Non-pigmented ciliary epithelial cell (primary cell): ENCODE measurements around the gene MRFAP1.
A peak's percentile ranks its signal among the peaks of the same experiment; 100 is the strongest.
"Not testable (repeated sequence)": the region's sequence is repeated elsewhere in the genome, so short reads cannot be mapped to it uniquely, and the experiment has no call there.

Experiments
- DNase-seq: peaks from one replicate; pipeline ENCODE4 v3.0.0-alpha.2; 2010; ENCODE audit warnings: low read depth

The MRFAP1 gene

GRCh38 chr4:6668391-6668790 is 27.9 kb downstream of the MRFAP1 start:
- peak; percentile 27 for DNase-seq

GRCh38 chr4:6671648-6672047 is 31.2 kb downstream of the MRFAP1 start:
- DNase-seq: no peak

DNA sequence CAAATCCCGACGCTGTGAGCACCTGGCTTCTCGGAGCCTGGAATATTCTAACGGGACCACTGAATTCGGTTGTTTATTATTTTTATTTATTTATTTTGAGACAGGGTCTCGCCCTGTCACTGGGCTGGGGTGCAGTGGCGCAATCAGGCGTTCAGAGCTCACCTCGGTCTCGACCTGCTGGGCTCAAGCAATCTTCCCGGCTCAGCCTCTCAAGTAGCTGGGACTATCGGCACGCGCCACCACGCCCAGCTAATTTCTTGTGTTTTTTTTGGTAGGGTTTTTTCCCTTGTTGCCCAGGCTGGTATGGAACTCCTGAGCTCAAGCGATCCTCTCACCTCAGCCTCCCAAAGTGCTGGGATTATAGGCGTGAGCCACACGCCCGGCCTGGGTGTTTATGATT is 31.6 kb downstream of the MRFAP1 start:
- no peak for DNase-seq

GRCh38 chr4:6672541-6673190 is 32.2 kb downstream of the MRFAP1 start:
- DNase-seq: not testable (repeated sequence)

DNA sequence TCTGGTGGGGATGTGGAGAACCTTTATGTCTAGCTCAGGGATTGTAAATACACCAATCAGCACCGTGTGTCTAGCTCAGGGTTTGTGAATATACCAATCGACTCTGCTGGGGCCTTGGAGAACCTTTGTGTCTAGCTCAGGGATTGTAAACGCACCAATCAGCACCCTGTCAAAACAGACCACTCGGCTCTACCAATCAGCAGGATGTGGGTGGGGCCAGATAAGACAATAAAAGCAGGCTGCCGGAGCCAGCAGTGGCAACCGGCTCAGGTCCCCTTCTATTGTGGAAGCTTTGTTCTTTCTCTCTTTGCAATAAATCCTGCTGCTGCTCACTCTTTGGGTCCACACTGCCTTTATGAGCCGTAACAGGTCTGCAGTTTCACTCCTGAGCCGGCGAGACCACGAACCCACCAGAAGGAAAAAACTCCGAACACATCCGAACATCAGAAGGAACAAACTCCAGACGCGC is 32.7 kb downstream of the MRFAP1 start:
- not testable (repeated sequence) for DNase-seq

DNA sequence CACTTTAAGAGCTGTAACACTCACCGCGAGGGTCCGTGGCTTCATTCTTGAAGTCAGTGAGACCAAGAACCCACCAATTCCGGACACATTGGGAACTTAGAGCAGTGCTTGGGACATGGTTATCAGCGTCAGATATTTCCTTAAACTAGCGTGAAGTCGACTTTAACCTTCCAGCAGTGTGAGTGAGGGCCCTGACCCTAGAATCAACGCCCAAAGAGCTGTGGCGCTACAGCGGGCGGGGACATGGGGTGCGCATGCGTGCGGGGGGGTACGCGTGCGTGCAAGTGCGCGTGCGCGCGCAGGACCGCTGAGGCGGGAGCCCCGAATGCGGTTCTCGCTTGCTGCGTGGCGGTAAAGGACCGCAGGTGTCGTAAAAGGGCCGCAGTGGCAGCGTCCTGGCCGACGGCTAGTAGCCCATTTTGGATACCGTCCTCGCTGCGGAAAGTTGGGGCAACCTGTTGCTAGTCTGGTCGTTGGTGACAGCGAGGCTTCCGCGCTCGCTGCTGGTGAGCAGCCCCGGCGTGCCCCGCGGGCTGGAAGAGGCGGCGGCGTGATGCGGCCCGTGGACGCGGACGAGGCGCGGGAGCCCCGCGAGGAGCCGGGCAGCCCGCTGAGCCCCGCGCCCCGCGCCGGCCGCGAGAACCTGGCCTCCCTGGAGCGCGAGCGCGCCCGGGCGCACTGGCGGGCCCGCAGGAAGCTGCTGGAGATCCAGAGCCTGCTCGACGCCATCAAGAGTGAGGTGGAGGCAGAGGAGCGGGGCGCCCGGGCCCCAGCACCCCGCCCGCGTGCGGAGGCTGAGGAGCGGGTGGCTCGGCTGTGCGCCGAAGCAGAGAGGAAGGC is 33.4 kb downstream of the MRFAP1 start:
- peak; percentile 69 for DNase-seq

DNA sequence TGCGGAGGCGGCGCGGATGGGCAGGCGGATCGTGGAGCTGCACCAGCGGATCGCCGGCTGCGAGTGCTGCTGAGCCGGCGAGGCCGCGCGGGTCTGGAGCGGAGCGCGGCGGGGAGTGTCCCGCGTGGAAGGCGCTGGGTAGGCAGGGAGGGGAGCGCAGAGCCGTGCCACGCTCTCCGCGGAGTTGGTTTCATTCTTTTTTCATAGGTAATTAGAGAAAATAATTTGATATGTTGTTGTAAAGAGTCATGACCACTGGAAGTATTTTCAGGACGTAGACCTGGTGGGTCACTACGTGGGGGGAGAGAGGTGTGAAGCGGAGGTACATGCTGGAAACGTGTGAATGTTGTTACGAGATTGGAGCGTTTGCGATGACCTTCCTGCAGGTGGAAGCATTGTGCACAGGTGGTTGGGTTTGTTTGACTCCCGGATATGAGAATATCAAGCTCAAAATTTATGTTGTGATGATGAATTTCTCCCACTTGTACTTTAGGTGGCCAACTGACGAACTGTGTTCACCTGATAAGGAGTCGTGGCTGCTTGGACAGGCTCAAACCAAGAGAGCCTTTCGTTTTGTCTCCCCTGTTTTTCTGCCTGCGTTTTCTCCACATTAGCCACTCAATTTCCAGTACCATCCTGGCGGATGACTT is 34.1 kb downstream of the MRFAP1 start:
- DNase-seq: no peak

GRCh38 chr4:6676722-6677558 is 36.5 kb downstream of the MRFAP1 start:
- DNase-seq: no peak

GRCh38 chr4:6680372-6681034 is 40.0 kb downstream of the MRFAP1 start:
- no peak for DNase-seq

DNA sequence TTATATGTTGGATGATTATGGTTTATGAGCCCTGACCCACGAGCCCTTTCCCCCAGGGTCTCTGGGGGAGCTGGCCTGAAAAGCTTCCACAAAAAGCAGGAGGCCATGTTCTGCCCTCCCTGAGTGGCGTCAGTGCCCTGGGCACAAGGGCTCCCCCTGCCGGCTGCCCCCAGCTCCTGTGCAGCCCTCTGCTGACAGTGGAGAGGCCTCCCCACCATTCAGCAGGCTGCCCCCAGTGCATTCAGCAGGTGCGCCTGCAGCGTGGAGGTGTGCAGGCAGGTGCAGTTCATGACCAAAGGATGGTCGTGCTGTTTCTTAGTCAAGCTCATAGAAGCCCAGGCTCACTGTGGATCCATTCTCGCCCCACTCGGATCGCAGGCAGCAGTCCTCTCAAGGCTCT is 40.7 kb downstream of the MRFAP1 start:
- no peak for DNase-seq

- no peak for DNase-seq
Measured at GRCh38 chr4:6682862-6683590, 42.5 kb downstream of the MRFAP1 start.

DNA sequence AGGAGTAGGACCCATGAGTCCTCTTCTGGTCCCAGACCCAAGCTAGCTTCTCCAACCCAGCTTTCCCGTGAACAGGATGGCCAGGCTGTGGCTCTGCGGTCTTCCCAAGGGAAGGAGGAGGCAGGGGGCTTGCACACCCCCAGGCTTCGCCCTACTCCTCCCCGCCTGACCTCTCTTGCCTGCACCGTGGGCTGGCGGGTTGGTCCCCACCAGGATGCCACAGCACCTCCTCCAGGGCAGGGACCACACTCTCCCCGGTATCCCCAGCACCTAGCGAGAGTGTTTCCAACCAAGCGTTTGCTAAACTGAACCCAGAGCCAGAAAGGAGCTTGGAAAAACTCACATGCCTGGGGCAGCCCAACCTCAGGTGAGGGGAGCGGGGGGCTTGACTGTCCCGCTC is 44.2 kb downstream of the MRFAP1 start:
- DNase-seq: no peak

DNA sequence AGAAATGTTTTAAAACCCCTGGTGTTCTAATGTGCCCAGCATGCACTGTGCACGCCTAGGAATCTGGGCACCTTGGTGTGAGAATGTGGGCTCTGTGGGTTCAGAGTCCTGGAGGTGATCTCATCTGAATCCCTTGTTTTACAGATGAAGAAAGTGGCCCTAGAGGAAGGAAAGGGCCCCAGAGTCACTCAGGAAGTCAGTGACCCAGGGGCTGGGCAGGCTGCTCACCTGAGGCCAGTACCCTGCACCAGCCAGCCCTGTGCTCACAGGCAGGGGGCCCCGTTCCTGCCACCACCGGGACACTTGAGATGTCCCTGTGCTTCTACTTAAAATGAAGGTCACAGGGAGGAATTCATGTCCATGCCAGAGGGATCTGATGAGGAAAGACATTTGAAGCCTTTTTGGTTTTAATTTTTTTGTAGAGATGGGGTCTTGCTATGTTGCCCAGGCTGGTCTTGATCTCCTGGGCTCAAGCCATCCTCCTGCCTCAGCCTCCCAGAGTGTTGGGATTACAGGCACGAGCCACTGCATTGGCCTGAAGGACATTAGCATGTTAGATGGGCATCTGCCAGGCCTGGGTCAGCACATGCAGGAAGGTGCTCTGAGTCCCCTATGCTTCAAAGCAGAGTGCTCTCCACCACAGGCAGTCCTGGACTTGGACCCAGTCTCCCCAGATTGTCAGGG is 45.8 kb downstream of the MRFAP1 start:
- no peak for DNase-seq

DNA sequence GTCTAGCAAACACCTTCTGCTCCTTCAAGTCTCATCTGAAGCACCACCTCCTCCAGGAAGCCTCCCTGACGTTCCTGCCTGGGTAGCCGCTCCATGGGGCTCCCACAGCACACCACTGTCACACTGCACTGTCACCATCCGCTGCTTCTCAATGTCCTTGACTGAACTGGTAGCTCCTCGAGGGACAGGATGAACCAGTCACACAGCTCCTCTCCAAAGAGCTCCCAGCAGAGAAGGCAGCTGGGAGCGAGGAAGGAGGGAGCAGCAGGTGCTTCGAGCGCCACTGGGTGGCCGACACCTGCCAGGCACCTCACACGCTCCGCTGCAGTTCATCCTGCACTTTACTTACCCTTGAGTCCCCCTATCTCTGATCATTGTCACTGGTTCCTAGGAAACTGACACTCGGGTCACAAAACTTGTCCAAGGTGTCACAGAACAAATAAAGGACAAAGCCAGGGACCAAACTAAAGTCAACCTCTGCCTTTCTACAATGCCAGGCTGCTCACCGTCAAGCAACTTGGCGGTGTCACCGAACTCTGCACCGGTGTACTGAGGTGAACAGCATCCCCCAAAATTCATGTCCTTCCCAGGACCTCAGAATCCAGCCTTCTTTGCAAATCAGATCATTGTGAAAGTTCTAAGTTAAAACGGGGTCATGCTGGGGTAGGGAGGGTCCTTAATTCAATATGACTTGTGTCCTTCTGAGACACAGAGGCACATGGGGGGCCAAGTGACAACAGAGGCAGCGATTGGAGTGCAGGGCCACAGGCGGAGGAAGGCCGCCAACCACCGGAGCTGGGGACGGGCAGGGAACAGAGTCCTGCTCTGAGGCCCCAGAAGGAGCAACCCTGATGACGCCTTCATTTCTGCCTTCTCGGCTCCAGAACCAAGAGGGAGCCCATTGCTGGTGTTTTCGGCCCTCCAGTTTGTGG is 47.7 kb downstream of the MRFAP1 start:
- DNase-seq: no peak

GRCh38 chr4:6688879-6689505 is 48.5 kb downstream of the MRFAP1 start:
- peak; percentile 87 for DNase-seq

DNA sequence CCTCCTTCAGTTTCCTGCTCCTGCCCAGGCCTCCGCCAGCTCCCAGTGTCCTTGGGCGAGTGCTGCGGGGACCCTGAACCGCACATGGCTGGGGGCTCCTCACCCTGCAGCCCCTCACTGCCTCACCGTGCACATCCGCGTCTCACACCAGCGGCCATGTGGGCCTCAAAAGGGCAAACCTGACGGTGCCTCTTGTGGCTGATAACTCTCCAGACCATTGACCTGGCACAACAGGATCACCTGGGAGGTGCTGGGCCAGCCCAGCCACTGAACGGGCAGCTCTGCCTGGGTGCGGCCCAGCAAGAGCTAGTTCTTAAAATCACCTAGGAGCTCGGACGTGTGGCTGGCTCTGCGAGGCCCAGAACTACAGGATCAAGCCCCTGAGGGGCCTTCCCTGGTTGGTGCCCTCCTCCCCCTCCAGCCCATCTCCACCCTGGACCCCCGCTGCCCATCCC is 49.0 kb downstream of the MRFAP1 start:
- DNase-seq: no peak
